ENCODE measurements around the gene GPX3.

GPX3 gene

GRCh38 chr5:151051066-151051930, 30.9 kb downstream of the GPX3 start:
- DNase-seq, result peak; percentile 77
- Histone ChIP-seq H3K9ac (ENCODE audit: low read length) (no peak overlapping the region), H3K27me3 (replicated peaks; ENCODE audit: insufficient read depth, low read length) (no peaks in the 10 kb centered on the region), H3K4me2 (ENCODE audit: low read depth, low read length) (no peak overlapping the region), H3K9me2 (replicated peaks; ENCODE audit: insufficient read depth, low read length) (no peaks in the 10 kb centered on the region), H2AFZ (ENCODE audit: low read length) (no peak overlapping the region), H4K20me1 (ENCODE audit: insufficient read depth, low read length) (no peaks in the 10 kb centered on the region), H3K9me3 (replicated peaks; ENCODE audit: insufficient read depth, low read length) (no peaks in the 10 kb centered on the region), H3F3A (ENCODE audit: insufficient read depth, low read length) (no peaks in the 10 kb centered on the region), H3K27ac (ENCODE audit: low read length) (no peak overlapping the region), H3K4me1 (ENCODE audit: low read length) (no peaks in the 10 kb centered on the region), H3K4me3 (ENCODE audit: low read length) (no peak overlapping the region), H3K79me2 (ENCODE audit: low read length) (0 out of 2 replicates have a peak, but pooled peaks cover 5% of the 10 kb centered on the region), H3K36me3 (replicated peaks; ENCODE audit: insufficient read depth, low read length) (peaks cover 3% of the 10 kb centered on the region)
- TF ChIP-seq CTCF (IDR thresholded peaks at IDR 0.05; ENCODE audit: low read length), result peak; percentile 91
- no peak for TF ChIP-seq EZH2phosphoT487 (IDR thresholded peaks at IDR 0.05; ENCODE audit: low read length)

GRCh38 chr5:151051931-151052608, 31.7 kb downstream of the GPX3 start:
- Histone ChIP-seq H3K27ac (ENCODE audit: low read length) (no peak overlapping the region), H3K4me1 (ENCODE audit: low read length) (no peaks in the 10 kb centered on the region), H3K9me3 (replicated peaks; ENCODE audit: insufficient read depth, low read length) (no peaks in the 10 kb centered on the region), H3K9ac (ENCODE audit: low read length) (no peak overlapping the region), H3K4me3 (ENCODE audit: low read length) (no peak overlapping the region), H3K9me2 (replicated peaks; ENCODE audit: insufficient read depth, low read length) (no peaks in the 10 kb centered on the region), H3F3A (ENCODE audit: insufficient read depth, low read length) (no peaks in the 10 kb centered on the region), H3K27me3 (replicated peaks; ENCODE audit: insufficient read depth, low read length) (no peaks in the 10 kb centered on the region), H3K4me2 (ENCODE audit: low read depth, low read length) (no peak overlapping the region), H3K79me2 (ENCODE audit: low read length) (peaks cover 10% of the 10 kb centered on the region; the same call in 1 of the 2 replicates), H4K20me1 (ENCODE audit: insufficient read depth, low read length) (no peaks in the 10 kb centered on the region), H2AFZ (ENCODE audit: low read length) (no peak overlapping the region), H3K36me3 (replicated peaks; ENCODE audit: insufficient read depth, low read length) (peaks cover 3% of the 10 kb centered on the region)
- no peak for DNase-seq
- TF ChIP-seq CTCF (IDR thresholded peaks at IDR 0.05; ENCODE audit: low read length), result no peak
- TF ChIP-seq EZH2phosphoT487 (IDR thresholded peaks at IDR 0.05; ENCODE audit: low read length), result no peak
- no peak for TF ChIP-seq EZH2 (optimal IDR thresholded peaks at IDR 0.05; ENCODE audit: low read depth, low read length)

GRCh38 chr5:151052836-151053235, 32.4 kb downstream of the GPX3 start:
- Histone ChIP-seq H3K9me2 (replicated peaks; ENCODE audit: insufficient read depth, low read length) (no peaks in the 10 kb centered on the region), H3K4me3 (ENCODE audit: low read length) (no peak overlapping the region), H3K36me3 (replicated peaks; ENCODE audit: insufficient read depth, low read length) (peaks cover 3% of the 10 kb centered on the region), H3K9ac (ENCODE audit: low read length) (no peak overlapping the region), H4K20me1 (ENCODE audit: insufficient read depth, low read length) (no peaks in the 10 kb centered on the region), H3K27ac (ENCODE audit: low read length) (no peak overlapping the region), H3K4me2 (ENCODE audit: low read depth, low read length) (no peak overlapping the region), H3K9me3 (replicated peaks; ENCODE audit: insufficient read depth, low read length) (no peaks in the 10 kb centered on the region), H3K4me1 (ENCODE audit: low read length) (no peaks in the 10 kb centered on the region), H3K27me3 (replicated peaks; ENCODE audit: insufficient read depth, low read length) (no peaks in the 10 kb centered on the region), H3F3A (ENCODE audit: insufficient read depth, low read length) (no peaks in the 10 kb centered on the region), H3K79me2 (ENCODE audit: low read length) (peaks cover 13% of the 10 kb centered on the region; the same call in 1 of the 2 replicates), H2AFZ (ENCODE audit: low read length) (no peak overlapping the region)
- no peak for DNase-seq
- no peak for TF ChIP-seq EZH2 (optimal IDR thresholded peaks at IDR 0.05; ENCODE audit: low read depth, low read length)
- no peak for TF ChIP-seq CTCF (IDR thresholded peaks at IDR 0.05; ENCODE audit: low read length)
- TF ChIP-seq EZH2phosphoT487 (IDR thresholded peaks at IDR 0.05; ENCODE audit: low read length), result no peak
